ENCODE measurements around the gene CCDC121.

GRCh38 chr2:27663285-27664153 lies 34.7 kb upstream of the CCDC121 start, which contains the start of the genes SLC4A1AP and SUPT7L:
- TF ChIP-seq EZH2phosphoT487 (IDR thresholded peaks at IDR 0.05; ENCODE audit: borderline replicate concordance, low read length), result peak; percentile 65; the same call in 1 of the 2 replicates
- TF ChIP-seq, protein P1, sequence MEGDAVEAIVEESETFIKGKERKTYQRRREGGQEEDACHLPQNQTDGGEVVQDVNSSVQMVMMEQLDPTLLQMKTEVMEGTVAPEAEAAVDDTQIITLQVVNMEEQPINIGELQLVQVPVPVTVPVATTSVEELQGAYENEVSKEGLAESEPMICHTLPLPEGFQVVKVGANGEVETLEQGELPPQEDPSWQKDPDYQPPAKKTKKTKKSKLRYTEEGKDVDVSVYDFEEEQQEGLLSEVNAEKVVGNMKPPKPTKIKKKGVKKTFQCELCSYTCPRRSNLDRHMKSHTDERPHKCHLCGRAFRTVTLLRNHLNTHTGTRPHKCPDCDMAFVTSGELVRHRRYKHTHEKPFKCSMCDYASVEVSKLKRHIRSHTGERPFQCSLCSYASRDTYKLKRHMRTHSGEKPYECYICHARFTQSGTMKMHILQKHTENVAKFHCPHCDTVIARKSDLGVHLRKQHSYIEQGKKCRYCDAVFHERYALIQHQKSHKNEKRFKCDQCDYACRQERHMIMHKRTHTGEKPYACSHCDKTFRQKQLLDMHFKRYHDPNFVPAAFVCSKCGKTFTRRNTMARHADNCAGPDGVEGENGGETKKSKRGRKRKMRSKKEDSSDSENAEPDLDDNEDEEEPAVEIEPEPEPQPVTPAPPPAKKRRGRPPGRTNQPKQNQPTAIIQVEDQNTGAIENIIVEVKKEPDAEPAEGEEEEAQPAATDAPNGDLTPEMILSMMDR (IDR thresholded peaks at IDR 0.05; ENCODE audit: low read depth, low read length, poor library complexity, severe bottlenecking), result peak; percentile 28
